ENCODE measurements around the gene FDX2.
"Not testable (repeated sequence)": the region's sequence is repeated elsewhere in the genome, so short reads cannot be mapped to it uniquely, and the experiment has no call there.

The FDX2 gene

GRCh38 chr19:10283301-10284064 is 32.3 kb downstream of the FDX2 start:
- no peak for DNase-seq

- DNase-seq = not testable (repeated sequence)
Observed at GRCh38 chr19:10282043-10282442, 33.8 kb downstream of the FDX2 start.

- DNase-seq = no peak
Observed at GRCh38 chr19:10279737-10280442, 35.9 kb downstream of the FDX2 start.

- no peak for DNase-seq
Observed at GRCh38 chr19:10278935-10279334, 36.9 kb downstream of the FDX2 start.

- DNase-seq = no peak
Observed at GRCh38 chr19:10277795-10278589, 37.8 kb downstream of the FDX2 start.

GRCh38 chr19:10274589-10274988 is 41.2 kb downstream of the FDX2 start:
- DNase-seq = no peak

- DNase-seq = no peak
Observed at GRCh38 chr19:10271543-10272086, 44.2 kb downstream of the FDX2 start.

GRCh38 chr19:10270616-10271394 is 45.0 kb downstream of the FDX2 start, which contains the start of gene ICAM1:
Gene ICAM1 (plus strand): TSS chr19:10271120. CDS start chr19:10271160, 40 bp downstream.
- DNase-seq = peak; percentile 77

- DNase-seq = peak; percentile 77
Observed at GRCh38 chr19:10270180-10270615, 45.6 kb downstream of the FDX2 start.

GRCh38 chr19:10269333-10270179 is 46.3 kb downstream of the FDX2 start:
- peak; percentile 87 for DNase-seq

- no peak for DNase-seq
Observed at GRCh38 chr19:10268071-10268470, 47.7 kb downstream of the FDX2 start.

GRCh38 chr19:10266706-10267105 is 49.1 kb downstream of the FDX2 start:
- no peak for DNase-seq

- no peak for DNase-seq
Observed at GRCh38 chr19:10262771-10263170, 53.0 kb downstream of the FDX2 start.

GRCh38 chr19:10260141-10260584 is 55.7 kb downstream of the FDX2 start:
- DNase-seq = peak; percentile 80
